ENCODE data around the gene CRB1. TPM values are rescaled to one million over a fixed set of nuclear protein-coding genes. Genes with fewer than 3 reads are reported as not detected.

Gene CRB1
- total RNA-seq, 3 donors from 2014 or later, result not detected

DNA sequence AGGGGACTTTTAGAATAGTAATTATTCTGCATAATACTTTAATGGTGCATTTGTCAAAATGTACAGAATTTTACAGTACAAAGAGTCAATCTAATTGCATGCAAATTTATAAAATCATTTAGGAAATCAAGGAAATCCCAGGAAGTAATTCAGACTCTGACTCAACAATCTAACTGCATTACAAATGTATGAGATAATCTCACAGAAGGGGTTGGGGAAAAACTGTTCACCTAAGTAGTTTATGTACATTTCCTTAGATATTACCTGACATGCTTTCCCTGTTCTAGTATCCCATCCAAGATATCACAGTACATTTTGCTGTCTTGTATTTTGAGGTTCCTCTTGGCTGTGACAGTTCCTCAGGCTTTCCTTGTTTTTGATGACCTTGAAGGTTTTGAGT is 4.7 kb downstream of the CRB1 start:
- Mint-ChIP-seq H3K27me3 (ENCODE audit: low read depth) (peaks cover 1% of the 10 kb centered on the region), H3K4me3 (no peak overlapping the region), H3K36me3 (ENCODE audit: insufficient read depth) (no peaks in the 10 kb centered on the region), H3K4me1 (ENCODE audit: low read depth) (no peaks in the 10 kb centered on the region), H3K9me3 (no peaks in the 10 kb centered on the region)
- ATAC-seq (no peak), DNase-seq (no peak)

DNA sequence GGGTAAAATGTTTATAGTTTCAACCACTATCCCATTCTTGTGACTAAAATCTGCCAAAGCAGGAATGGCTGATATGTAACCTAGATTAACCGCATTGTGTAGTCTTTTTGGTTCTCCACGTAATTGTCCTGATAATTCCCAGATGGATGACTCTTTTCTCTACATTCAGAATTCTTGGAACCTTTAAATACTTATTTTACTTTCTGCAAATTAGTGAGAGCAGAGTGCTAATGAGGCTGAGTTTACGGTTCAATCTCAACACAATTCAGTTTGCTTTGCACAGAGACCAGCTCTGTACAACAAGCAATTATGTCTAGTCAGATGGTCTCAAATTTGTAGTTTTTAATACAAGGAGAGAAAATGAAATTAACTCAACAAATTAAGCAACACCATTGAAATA is 9.1 kb downstream of the CRB1 start:
- no peak overlapping the region for H3K4me3 Mint-ChIP-seq
- DNase-seq (no peak), ATAC-seq (no peak)
- no peaks in the 10 kb centered on the region for H3K36me3 Mint-ChIP-seq (ENCODE audit: insufficient read depth)
- H3K27me3 Mint-ChIP-seq (ENCODE audit: low read depth), result peaks cover 5% of the 10 kb centered on the region
- H3K9me3 Mint-ChIP-seq, result no peaks in the 10 kb centered on the region
- no peaks in the 10 kb centered on the region for H3K4me1 Mint-ChIP-seq (ENCODE audit: low read depth)

DNA sequence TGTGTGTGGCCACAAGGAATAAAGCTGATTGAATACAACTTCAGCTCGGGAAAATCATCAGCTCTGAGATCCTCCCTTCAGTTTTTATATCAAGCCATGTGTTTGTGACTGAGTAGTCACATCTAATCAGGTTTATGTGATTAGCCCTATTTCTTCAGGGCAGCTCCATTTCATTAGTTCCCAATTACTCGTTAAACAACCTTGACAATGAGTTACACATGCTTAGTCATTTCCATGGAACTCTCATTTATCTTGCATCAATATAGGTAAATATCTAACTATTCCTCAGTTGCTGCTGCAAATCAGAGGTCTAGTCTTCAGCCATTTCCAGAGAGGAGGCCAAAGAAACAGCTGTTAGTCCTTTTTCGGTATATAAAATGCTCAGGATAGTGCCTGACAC is 16.3 kb downstream of the CRB1 start:
- H3K36me3 Mint-ChIP-seq (ENCODE audit: insufficient read depth), result no peaks in the 10 kb centered on the region
- ATAC-seq (no peak), DNase-seq (no peak)
- H3K27me3 Mint-ChIP-seq (ENCODE audit: low read depth), result peaks cover 11% of the 10 kb centered on the region
- H3K4me1 Mint-ChIP-seq (ENCODE audit: low read depth), result peaks cover 5% of the 10 kb centered on the region
- H3K9me3 Mint-ChIP-seq, result no peaks in the 10 kb centered on the region
- H3K4me3 Mint-ChIP-seq, result no peak overlapping the region

DNA sequence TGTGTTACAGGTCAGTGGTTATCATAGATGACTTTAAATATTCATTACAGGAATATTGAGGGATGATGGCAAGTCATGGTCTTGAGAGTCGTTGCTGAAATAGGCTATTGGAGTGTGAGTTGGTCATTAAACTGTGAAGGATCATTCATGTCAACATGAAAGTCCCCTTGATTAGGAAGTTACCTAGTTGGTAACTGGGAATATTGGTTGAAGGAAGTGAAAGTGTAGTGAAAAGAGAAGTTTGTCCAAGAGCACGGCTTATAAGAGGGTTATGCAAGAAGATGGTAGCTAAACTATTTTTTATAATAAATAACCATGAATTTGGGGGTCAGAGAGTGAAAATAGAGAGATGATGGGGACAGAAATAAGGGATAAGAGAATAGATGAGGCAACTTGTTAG is 16.9 kb downstream of the CRB1 start:
- H3K9me3 Mint-ChIP-seq, result no peaks in the 10 kb centered on the region
- ATAC-seq, result no peak
- no peak for DNase-seq
- H3K4me3 Mint-ChIP-seq, result no peak overlapping the region
- H3K27me3 Mint-ChIP-seq (ENCODE audit: low read depth), result peaks cover 11% of the 10 kb centered on the region
- H3K36me3 Mint-ChIP-seq (ENCODE audit: insufficient read depth), result no peaks in the 10 kb centered on the region
- H3K4me1 Mint-ChIP-seq (ENCODE audit: low read depth), result peaks cover 5% of the 10 kb centered on the region

DNA sequence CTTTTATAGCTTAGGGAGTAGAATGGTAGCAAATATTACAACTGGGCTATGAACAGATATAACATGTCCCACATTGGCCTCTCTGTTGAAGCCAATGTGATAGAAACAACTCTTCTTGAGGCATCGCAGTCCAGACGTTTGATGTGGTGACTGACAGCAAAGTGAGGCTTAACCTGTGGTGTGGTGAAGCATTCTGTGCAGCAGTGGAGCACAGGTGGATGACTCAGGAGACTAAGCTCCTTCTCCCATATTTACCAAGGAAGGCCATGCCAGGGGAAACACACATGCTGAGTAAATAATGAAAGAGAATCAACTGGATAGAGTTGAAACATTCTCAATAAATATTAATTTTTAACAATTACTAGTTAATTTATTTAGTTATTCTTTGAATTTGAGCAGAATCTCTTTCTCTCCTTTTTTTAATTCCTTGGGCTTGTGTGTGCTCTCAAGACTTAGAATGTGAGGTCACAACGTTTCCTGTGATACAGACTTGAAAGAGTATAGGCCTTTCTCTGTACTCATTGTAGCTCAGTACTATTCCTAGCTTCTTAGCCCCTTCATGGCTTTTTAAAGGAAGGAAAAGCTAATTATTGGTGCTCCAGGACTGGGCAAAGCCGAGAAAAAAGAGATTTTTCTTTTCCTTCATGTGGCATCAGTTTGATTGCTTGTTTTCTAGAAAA is 17.6 kb downstream of the CRB1 start:
- no peak for DNase-seq
- Mint-ChIP-seq H3K4me1 (ENCODE audit: low read depth) (peaks cover 5% of the 10 kb centered on the region), H3K36me3 (ENCODE audit: insufficient read depth) (no peaks in the 10 kb centered on the region), H3K4me3 (no peak overlapping the region), H3K27me3 (ENCODE audit: low read depth) (peaks cover 11% of the 10 kb centered on the region), H3K9me3 (no peaks in the 10 kb centered on the region)
- ATAC-seq, result no peak

DNA sequence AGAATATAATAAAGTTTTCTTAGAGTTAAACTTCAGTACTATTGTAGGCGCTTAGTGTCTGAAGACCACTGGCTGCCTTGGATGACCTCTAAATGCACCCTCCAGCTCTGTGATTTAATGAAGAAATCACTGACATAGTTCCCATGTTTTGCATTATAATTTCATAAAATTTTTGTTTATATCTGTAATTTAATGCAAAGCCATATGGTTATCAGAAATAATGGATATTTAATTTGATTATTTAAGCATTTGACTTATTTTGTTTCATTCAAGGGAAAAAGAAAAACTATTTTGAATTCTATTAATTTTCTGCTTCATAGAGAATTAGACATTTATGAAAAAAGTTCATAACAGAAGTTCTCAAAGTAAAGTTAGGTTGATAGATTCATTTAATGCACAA is 18.6 kb downstream of the CRB1 start:
- ATAC-seq, result no peak
- H3K4me3 Mint-ChIP-seq, result no peak overlapping the region
- peaks cover 7% of the 10 kb centered on the region for H3K27me3 Mint-ChIP-seq (ENCODE audit: low read depth)
- no peaks in the 10 kb centered on the region for H3K9me3 Mint-ChIP-seq
- no peaks in the 10 kb centered on the region for H3K36me3 Mint-ChIP-seq (ENCODE audit: insufficient read depth)
- no peak for DNase-seq
- peaks cover 5% of the 10 kb centered on the region for H3K4me1 Mint-ChIP-seq (ENCODE audit: low read depth)

DNA sequence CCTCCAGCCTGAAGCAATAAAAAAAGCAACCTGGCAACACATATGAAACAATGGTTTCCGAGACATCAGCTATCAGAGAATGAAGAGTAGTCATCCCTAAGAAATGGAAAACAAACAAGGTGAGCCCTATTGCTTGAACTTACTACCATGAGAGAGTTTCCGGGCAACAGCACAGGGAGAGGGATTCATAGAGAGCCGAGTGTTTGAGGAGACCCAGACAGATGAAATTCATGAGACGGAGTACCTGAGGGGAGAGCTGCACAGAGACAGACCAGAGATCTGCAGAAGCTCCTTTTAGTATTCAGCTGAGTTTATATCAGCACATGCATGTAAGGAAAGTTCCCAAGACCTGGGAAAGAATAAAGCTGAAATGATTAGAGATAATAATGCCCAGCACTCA is 19.8 kb downstream of the CRB1 start:
- peaks cover 2% of the 10 kb centered on the region for H3K9me3 Mint-ChIP-seq
- H3K4me1 Mint-ChIP-seq (ENCODE audit: low read depth), result peaks cover 5% of the 10 kb centered on the region
- H3K27me3 Mint-ChIP-seq (ENCODE audit: low read depth), result peaks cover 14% of the 10 kb centered on the region
- no peaks in the 10 kb centered on the region for H3K36me3 Mint-ChIP-seq (ENCODE audit: insufficient read depth)
- no peak for ATAC-seq
- DNase-seq, result no peak
- no peak overlapping the region for H3K4me3 Mint-ChIP-seq

DNA sequence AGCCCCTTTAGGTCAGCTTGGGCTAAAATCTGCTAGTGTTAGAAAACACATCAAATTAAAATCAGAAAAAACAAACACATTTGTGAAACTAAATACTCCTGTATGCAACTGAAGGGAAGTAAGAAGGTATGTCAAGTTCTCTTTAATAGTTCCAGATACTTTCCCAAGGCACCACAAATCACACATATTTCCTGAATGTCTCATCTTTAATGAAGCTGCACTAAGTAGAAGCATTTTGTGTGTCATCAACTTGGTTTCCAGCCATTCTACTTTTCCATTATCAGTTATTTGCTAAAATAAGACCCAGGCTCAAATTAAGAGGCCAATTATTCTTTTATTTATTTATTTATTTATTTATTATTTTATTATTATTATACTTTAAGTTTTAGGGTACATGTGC is 34.7 kb downstream of the CRB1 start:
- H3K27me3 Mint-ChIP-seq (ENCODE audit: low read depth), result no peaks in the 10 kb centered on the region
- no peaks in the 10 kb centered on the region for H3K36me3 Mint-ChIP-seq (ENCODE audit: insufficient read depth)
- no peak for DNase-seq
- H3K4me1 Mint-ChIP-seq (ENCODE audit: low read depth), result no peaks in the 10 kb centered on the region
- no peak for ATAC-seq
- H3K9me3 Mint-ChIP-seq, result no peaks in the 10 kb centered on the region
- no peak overlapping the region for H3K4me3 Mint-ChIP-seq

DNA sequence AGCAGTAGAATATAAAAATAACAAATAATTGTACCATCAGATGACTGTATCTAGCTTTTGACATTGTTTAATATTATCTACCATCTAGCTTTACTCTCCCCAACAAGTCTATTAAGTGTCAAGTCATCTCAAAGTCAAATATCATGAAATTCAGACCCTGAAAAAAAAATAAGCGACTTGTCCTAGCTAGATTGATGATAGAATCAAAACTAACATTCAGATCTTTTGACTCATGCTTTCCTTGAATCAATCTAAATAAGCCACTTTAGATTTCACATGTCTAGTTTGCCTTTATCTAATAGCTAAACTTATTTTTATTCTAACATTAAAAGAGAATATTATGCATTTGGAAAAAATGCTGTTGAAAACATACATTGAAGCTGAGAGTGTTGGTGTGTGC is 35.4 kb downstream of the CRB1 start:
- no peaks in the 10 kb centered on the region for H3K4me1 Mint-ChIP-seq (ENCODE audit: low read depth)
- no peak overlapping the region for H3K4me3 Mint-ChIP-seq
- H3K9me3 Mint-ChIP-seq, result no peaks in the 10 kb centered on the region
- H3K27me3 Mint-ChIP-seq (ENCODE audit: low read depth), result no peaks in the 10 kb centered on the region
- DNase-seq (no peak), ATAC-seq (no peak)
- H3K36me3 Mint-ChIP-seq (ENCODE audit: insufficient read depth), result no peaks in the 10 kb centered on the region

DNA sequence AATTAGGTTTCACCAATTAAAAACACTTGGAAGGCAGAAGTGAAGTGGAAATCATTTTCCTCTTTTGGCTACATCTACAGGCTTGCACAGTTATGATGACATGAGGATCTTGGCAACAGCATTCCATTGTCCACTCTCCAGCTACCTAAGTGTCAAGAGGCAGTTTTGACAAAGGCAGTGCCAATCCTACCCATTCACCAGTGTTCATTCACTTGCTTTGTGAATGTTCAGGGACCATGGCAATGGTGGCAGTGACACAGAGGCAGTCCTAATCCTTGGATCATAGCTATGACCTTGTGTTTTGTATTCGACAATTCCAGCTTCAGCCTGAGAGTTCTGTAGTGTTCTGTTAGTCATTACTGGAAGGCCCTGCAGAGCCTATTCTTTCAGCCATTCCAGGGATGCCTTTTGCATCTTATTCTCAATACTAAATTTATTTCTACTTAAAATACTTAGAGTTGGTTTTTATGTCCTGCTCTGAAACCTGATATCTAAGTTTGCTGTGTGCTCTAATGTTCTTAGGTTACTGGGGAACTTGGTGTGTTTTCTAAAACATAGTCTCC is 36.7 kb downstream of the CRB1 start:
- Mint-ChIP-seq H3K27me3 (ENCODE audit: low read depth) (no peaks in the 10 kb centered on the region), H3K4me1 (ENCODE audit: low read depth) (no peaks in the 10 kb centered on the region), H3K9me3 (no peaks in the 10 kb centered on the region), H3K4me3 (no peak overlapping the region), H3K36me3 (ENCODE audit: insufficient read depth) (no peaks in the 10 kb centered on the region)
- ATAC-seq (no peak), DNase-seq (no peak)

DNA sequence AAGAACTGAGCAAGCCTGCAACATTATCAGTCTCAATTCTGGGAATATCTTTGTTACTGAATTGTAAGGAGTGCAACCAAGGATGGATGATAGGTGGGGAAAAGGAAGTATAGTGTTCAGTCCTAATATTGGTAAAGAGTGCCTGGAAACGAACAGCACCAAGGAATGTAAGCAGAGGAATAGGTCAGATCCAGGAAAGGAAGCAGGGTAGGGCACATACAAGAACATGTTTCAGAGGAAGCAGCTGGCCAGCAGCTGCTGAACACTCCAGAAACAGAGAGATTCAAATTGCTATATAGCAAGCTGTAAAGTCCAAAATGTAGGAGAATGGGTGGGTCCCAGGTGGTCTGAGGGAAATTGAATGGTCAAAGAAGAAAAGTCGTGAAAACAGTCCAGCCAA is 37.9 kb downstream of the CRB1 start:
- H3K9me3 Mint-ChIP-seq, result no peaks in the 10 kb centered on the region

DNA sequence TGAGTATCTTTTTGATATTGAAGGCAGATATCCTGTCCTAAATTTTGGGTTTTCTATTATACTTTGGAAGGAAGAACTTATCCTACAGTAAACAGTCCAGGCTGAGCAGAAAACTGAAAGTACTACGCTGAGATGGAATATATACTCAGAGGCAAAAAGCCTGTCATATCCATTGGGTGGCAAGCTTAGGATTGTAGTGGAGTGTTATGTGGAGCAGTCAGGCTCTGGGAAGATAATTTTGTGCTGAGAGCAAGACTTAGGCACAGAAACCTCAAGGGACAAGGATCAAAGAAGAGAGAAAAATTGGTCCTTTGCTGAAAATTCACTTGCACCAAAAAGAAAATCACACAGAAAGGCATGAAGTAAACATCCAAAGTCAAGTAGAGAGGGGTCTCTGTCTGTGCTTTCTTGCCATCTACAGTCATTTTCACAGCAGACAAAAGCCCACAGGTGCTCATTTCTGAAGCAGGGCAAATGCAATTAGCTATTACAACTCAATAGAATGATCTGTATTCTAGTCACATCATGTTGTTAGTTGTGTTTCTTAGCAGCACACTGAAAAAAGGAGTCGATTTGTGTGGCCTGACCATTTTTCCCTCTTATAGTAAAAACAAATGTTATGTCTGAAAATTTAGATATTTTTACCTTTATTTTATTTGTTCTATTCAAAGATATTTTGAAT is 38.5 kb downstream of the CRB1 start:
- DNase-seq, result no peak
- Mint-ChIP-seq H3K4me1 (ENCODE audit: low read depth) (no peaks in the 10 kb centered on the region), H3K4me3 (no peak overlapping the region), H3K9me3 (no peaks in the 10 kb centered on the region), H3K27me3 (ENCODE audit: low read depth) (no peaks in the 10 kb centered on the region), H3K36me3 (ENCODE audit: insufficient read depth) (no peaks in the 10 kb centered on the region)
- no peak for ATAC-seq

More for the DNA sequence above, 37.9 kb downstream of the CRB1 start:
- ATAC-seq (no peak), DNase-seq (no peak)
- Mint-ChIP-seq H3K4me3 (no peak overlapping the region), H3K36me3 (ENCODE audit: insufficient read depth) (no peaks in the 10 kb centered on the region), H3K27me3 (ENCODE audit: low read depth) (no peaks in the 10 kb centered on the region), H3K4me1 (ENCODE audit: low read depth) (no peaks in the 10 kb centered on the region)

DNA sequence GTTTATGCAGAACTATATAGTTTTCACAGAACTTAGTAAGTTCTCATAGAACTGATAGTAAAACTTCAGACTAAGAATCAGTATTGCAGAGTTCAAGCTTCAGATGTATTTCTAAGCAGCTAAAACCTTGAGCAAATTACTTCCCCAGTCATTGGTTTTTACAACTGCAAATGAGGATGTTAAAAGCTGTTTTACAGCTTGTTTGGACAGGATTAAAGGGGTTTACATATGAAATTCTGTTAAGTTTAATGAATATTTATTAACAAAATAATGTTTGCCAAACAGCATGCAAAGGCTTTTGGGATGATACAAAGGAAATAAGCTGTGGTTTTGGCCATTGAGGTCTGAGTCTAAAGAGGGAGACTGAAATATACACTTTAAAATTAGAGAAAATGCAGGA is 39.1 kb downstream of the CRB1 start:
- Mint-ChIP-seq H3K27me3 (ENCODE audit: low read depth) (no peaks in the 10 kb centered on the region), H3K4me3 (no peak overlapping the region), H3K9me3 (no peaks in the 10 kb centered on the region), H3K4me1 (ENCODE audit: low read depth) (no peaks in the 10 kb centered on the region), H3K36me3 (ENCODE audit: insufficient read depth) (no peaks in the 10 kb centered on the region)
- ATAC-seq (no peak), DNase-seq (no peak)

DNA sequence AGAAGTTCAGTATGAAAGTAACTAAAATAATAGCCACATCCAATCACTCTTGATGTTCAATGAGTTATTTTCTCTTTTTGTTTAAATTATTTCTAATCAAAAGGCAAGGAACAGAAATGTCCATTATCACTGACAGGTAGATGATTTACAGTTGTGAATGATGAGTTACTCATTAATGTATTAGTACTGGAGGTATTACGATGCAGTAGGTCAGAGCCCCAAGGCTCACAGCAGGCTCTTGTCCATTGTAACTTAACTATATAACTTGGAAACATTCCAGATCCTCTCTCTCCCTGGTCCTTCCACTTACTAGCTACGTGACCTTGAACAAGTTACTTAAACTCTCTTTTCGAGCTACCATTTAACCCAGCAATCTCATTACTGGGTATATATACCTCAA is 39.5 kb downstream of the CRB1 start:
- no peak overlapping the region for H3K4me3 Mint-ChIP-seq
- no peaks in the 10 kb centered on the region for H3K36me3 Mint-ChIP-seq (ENCODE audit: insufficient read depth)
- DNase-seq, result no peak
- no peaks in the 10 kb centered on the region for H3K9me3 Mint-ChIP-seq
- H3K27me3 Mint-ChIP-seq (ENCODE audit: low read depth), result no peaks in the 10 kb centered on the region
- no peaks in the 10 kb centered on the region for H3K4me1 Mint-ChIP-seq (ENCODE audit: low read depth)
- no peak for ATAC-seq

DNA sequence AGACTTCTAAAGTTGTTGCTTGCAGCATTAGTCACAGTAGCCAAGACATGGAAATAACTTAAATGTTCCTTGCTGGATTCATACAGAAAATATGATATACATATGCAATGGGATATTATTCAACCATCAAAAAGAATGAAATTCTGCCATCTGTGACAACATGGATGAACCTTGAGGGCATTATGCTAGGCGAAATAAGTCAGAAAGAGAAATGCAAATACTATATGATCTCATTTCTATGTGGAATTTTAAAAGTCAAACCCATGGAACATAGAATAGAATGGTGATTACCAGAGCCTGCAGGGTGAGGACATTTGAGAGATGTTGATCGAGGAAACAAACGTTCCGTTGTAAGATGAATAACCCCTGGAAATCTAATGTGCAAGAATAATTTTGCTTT is 43.0 kb downstream of the CRB1 start:
- H3K36me3 Mint-ChIP-seq (ENCODE audit: insufficient read depth), result no peaks in the 10 kb centered on the region
- H3K4me3 Mint-ChIP-seq, result no peak overlapping the region
- H3K4me1 Mint-ChIP-seq (ENCODE audit: low read depth), result no peaks in the 10 kb centered on the region
- DNase-seq, result no peak
- H3K9me3 Mint-ChIP-seq, result no peaks in the 10 kb centered on the region
- no peaks in the 10 kb centered on the region for H3K27me3 Mint-ChIP-seq (ENCODE audit: low read depth)
- ATAC-seq, result no peak
